CMK (cell line): Measurements from ENCODE around the gene PLEKHH2.
"Not testable (repeated sequence)": the region's sequence is repeated elsewhere in the genome, so short reads cannot be mapped to it uniquely, and the experiment has no call there.

Source experiments
- DNase-seq: peaks from one replicate; pipeline ENCODE4 v3.0.0-alpha.2; 2010; ENCODE audit warnings: low read depth

Gene PLEKHH2

DNA sequence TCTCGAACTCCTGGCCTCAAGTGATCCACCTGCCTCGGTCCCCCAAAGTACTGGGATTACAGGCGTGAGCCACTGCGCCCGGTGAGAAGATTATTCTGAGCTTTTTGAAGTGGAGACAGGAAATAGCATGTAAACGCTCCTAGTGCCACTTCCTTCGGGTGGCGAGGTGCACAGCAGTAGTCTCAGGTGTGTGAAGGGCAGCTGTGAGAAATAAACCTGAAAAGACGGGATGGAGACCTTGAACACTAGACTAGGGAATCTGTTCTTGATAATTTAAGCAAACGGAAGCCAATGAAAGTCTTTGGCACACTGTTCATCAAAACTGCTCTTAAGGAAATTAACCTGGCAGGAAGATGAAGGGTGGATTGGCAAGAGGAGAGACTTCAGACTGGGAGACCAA, 439 bp upstream of the PLEKHH2 start:
- DNase-seq = no peak

DNA sequence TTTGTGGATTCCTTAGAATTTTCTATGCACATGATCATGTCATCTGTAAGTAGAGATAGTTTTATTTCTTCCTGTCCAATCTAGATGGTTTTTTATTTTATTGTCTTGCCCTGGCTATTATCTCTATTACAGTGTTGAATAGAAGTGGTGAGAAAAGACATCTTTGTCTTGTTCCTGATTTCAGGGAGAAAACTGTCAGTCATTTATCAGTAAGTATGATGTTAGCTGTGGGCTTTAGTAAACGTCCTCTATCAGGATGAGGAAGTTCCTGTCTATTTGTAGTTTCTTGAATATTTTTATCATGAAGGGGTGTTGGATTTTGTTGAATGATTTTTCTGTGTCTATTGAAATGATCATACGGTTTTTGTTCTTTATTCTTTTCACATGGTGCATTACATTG, 5.3 kb downstream of the PLEKHH2 start:
- DNase-seq = no peak

DNA sequence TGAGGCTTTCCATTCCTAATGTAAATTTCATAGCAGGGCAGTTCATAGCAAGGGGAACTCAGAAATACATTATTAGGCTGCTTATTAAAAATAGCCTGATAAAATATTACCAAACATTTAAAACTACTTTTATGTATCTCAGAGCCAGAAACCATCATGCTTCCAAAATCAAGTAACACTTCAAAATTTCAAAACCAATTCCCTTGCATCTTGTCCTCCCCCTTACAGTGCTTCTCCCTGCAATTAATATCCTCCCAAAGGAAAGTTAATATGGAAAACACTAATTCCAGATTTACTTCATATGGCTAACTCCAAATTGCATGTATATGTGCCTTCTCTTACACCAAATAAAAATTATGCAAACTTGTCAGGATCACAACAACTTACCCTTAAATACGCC, 6.6 kb downstream of the PLEKHH2 start:
- DNase-seq = no peak

DNA sequence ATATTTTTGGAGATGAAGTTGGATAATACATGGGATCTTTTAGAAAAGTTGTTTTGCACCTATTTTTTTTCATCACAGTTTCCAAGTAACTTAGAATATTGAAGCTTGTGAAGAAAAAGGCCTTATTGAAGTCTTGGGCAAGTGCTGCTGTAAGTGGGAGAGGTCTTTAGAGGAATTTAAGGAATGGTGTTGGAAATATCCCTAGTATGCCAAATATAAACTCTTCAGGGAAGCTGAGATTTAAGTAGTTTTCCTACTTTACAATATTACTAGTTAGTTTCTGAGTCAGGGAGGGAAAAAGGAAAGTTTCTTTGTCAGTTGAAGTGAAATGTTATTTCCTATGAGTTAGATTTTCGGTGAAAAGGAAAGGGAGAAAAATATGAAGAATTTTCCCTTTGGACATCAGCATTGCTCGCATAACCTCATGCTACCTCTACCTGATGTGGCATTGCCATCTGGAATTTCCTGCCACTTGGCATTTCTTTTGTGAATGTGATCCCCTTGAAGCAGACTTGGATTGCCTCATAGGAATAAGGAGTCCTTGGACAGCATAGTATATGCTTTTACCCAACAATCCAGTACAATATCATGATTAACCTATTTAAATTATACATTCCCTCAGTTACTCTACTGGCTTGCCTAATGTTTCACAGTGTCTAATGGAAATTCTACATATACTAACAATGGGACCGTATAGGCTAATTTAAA, 12.1 kb downstream of the PLEKHH2 start:
- no peak for DNase-seq

DNA sequence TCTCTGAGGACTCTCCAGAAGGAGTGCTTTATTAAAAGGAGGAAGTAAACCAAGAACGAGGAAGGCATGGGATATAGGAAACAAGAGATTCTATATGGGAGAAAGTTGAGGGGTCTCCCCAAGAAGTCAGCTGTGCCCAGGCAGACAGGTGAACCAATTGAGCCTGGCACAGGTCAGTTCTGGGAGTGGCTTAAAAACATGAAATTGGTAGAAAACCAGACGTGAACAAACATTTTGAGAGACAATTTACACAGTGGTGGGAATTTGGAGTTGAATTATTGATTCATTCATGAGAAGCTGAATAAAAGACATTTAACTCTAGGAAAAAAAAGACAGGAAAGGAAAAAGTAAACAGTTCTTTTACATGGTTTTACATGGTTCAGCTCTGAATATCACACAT, 16.4 kb downstream of the PLEKHH2 start:
- DNase-seq = no peak

DNA sequence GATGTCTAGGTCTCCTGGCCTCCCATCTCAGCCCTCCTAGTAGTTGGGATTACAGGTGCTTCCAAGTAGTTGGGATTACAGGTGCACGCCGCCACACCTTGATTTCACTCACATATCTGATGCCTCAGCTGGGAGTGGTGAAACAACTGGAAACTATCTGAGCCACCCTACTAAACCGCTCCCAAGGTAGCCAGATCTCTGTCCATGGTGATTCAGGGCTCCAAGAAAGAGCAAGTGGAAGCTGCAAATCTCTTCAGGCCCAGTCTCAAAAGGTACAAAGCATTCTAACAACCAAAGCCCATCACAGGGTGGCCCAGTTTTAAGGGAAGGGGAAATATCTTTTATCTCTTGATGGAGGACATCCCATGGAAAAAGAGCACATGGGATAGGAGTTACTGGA, 20.2 kb downstream of the PLEKHH2 start:
- DNase-seq = no peak

DNA sequence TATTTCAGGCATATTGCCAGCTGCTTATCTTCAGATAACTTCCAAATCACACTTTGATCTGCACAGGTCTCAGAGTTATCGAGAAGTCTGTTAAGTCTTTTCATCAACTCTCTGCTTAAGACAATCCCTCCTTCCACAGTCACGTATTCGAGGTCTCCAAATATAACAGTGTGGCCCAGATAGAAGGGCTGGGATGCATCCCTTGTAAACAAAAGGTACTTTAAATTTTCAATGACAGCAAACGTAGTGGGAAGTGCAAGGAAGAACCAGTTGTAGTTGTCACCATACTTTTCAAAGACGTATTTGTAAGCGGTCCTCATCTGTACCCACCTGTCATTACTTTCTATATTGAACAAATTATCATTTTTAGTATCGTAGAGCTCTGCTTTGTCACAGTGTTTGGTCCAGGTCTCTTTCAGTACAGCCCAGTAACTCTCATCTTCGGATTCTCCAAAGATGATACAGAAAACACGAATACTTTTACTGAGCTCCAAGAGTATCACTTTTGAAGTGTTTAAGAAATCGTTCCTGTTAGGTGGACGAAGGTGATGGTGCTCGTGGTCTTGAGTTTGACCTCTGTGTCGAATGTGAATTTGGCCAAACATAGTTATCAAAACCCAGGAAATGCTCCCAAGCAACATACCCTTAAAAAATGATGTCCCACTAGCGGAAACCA, 38.7 kb downstream of the PLEKHH2 start:
- no peak for DNase-seq

DNA sequence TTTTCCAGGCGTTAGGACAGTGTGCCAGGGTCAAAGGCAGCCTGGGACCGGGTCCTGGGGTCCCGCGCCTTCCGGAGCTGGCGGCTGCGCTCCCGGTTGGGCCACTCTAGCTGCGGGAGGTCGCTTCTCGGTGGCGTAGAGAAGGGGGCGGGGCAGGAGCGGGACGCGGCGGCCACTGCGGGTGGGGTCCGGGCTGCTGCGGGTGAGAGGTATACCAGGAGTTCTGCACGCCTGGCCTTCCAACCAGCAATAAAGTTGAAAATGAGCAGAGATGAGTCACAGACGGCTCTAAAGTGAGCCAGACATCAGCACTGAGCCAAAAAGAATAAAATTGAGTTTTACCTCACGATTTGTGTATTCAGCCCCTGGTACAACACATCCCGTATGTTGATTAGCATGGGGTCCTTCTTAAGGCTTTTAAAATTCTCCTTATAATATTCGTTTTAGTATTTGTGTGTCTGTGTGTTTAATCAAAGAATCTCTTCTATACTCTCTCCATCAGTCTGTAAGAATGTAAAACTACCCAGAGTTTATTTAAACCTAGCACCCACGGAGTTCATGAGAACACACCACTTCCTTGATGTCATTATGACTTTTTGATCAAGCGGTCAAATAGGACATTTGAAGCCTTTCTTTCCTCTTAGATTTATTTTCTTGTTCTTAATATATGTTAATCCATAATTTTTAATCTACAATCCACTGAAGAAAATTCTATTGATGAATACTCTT, 39.4 kb downstream of the PLEKHH2 start, which contains the start of gene C1GALT1C1L:
C1GALT1C1L (minus strand) TSS at position 108 of the 729 bp plus-strand sequence; CDS start at position 1, 107 bp downstream.
- no peak for DNase-seq

DNA sequence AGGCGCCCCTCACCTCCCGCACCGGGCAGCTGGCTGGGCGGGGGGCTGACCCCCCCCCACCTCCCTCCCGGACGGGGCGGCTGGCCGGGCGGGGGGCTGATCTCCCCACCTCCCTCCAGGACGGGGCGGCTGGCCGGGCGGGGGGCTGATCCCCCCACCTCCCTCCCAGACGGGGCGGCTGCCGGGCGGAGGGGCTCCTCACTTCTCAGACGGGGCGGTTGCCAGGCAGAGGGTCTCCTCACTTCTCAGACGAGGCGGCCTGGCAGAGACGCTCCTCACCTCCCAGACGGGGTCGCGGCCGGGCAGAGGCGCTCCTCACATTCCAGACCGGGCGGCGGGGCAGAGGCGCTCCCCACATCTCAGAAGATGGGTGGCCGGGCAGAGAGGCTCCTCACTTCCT, 40.7 kb downstream of the PLEKHH2 start:
- not testable (repeated sequence) for DNase-seq

DNA sequence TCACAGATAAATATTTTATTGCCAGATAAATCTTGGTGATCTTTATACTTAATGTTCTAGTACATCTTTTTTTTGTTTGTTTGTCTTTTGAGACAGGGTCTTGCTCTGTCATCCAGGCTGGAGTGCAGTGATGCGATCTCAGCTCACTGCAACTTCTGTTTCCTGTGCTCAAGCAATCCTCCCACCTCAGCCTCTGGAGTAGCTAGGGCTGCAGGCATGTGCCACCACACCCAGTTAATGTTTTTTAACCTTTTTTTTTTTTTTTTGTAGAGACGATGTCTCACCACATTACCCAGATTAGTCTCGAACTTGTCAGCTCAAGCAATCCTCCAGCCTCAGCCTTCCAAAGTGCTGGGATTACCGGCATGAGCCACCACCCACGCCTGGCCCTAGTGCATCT, 48.3 kb downstream of the PLEKHH2 start:
- no peak for DNase-seq

DNA sequence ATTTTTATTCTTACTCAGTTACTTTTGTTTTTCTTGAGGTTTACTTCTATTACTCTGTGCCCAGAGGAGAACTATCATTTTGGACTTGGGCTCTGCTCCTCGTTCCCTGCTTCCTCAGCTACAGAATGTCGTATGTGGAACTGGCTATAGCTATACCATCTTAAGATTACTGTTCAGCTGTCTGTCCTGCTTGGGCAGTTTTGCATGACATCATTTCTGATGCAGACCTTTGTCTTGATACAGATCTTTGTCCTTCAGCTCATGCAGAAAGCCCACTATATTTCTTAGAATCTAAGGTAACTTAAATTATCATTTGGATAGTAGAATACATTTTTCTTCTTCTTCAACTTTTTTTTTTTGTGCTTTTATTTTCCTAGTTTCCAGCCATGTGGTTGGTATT, 52.9 kb downstream of the PLEKHH2 start:
- DNase-seq = no peak

DNA sequence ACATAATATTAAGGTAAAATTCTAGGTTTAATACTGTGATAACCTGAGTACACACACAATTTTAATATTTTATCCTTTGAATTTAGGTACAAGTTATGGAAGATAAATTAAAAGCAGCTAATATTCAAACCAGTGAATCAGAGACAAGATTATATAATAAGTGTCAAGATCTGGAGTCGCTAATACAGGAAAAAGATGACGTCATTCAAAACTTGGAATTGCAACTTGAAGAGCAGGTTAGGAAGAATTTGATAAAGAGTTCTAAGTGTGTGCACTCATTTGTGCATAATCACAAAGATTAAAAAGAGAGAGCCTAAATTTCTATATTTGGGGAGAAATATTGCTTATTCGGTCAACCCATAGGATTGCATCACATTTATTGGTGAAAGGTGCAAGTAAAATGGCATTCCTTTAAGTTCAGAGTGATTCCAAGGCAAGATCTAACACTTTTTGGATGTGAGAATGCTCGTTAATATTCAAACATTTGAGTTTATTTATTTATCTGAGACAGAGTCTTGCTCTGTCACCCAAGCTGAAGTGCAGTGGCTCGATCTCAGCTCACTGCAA, 55.5 kb downstream of the PLEKHH2 start:
- DNase-seq = no peak

DNA sequence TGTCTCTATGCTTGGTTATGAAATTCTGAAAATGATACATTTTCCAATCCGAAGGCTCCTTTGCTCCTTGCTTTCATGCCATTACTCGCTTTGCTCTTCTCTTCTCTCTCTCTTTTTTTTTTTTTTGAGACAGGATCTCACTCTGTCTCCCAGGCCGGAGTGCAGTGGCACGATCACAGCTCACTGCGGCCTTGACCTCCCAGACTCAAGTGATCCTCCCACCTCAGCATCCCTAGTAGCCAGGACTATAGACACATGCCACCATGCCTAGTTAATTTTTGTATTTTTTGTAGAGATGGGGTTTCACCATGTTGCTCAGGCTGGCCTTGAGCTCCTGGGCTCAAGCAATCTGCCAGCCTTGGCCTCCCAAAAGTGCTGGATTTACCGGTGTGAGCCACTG, 61.1 kb downstream of the PLEKHH2 start:
- DNase-seq = not testable (repeated sequence)

DNA sequence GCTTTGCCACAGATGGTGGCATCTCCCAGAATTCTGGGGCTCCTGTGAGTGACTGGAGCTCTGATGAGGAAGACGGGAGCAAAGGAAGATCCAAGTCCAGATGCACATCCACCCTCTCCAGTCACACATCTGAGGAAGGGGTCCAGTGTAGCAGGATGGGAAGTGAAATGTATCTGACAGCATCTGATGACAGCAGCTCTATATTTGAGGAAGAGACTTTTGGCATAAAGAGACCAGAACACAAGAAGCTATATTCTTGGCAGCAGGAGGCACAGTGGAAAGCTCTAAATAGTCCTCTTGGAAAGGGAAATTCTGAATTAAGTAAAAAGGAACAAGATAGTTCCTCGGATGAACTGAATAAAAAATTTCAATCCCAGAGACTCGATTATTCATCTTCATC, 62.7 kb downstream of the PLEKHH2 start:
- DNase-seq = no peak

DNA sequence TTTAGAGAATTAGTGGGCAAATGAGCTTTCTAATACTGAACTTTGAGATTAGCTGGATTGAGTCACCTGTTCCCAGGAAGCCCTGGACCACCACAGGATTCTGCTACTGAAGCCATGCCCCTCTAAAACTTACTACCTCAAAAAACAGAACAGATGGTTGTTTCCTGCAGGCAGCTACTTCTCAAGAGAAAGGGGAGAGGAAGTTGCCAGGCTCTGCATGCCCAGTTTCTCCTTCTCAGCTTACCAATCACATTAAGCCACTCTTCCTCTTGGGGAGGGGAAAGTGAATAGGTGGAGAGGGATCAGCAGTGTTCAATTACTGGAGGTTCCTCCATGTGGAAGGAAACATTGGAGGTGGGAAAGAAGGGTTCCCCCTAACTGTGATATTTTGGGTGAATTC, 64.1 kb downstream of the PLEKHH2 start:
- no peak for DNase-seq

DNA sequence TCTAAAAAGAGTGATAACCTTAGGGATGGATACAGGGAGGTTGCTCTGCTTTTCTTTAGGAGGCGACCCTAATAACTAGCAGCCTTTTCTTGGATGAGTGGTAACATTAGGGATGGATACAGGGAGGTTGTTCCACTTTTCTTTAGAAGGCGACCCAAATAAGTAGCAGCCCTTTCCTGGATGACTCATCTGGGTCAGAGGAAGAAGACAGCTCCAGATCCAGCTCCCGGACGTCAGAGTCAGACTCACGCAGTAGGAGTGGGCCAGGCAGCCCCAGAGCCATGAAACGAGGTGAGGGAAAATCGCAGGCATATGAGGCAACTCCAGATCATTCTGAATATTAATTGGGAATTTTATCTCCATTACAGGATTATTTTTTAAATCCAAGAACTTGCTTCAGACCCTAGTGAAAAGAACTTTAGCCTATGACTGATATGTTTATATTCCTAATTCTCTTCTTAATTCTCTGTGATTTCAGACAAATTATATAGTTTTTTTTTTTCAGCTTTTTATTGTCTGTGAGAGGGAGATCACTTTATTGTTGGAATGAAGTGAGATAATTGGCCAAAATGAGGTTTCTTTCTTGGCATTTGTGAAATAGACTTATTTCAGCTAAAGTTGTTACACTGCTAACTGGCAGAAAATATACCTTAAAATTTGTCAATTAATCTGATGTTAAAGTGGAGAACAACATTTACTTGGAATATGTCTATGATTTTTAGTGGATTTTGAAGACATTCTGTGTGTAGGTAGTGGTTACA, 70.4 kb downstream of the PLEKHH2 start:
- DNase-seq = no peak

DNA sequence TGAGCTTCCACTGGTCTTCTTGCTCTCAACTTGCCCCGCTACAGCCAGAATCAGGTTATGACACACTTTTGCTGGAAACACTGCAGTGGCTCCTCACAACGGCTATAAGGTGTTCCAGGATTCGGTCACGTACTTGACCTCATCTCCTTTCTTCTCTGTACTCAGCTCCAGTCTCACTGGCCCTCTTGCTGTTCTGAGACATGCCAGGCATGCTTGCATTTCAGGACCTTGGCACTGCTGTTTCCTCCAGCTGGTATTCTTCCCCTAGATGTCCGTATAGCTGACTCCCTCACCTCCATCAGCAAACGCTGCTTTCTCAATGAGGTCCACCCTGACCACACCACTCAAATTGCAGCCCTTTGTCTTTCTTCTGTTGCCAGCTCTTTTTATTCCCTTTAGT, 71.1 kb downstream of the PLEKHH2 start:
- DNase-seq = no peak

DNA sequence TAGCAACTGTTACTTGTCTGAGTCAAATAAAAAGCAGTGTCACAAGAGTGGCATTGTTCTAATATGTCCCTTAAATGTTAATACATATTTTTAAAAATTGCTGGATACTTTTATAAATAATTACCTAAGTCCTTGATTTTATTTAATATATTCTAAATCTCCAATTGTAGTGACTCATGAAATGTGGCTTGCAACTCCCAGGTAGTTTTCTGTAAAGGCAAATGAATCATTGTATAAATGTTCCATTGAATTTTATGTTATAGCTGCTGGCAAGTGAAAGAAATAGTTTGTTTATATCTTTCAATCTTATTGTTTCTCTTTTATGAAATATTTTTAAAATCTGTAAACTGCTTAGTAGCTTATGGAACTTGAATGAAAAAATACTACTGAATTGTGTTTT, 71.8 kb downstream of the PLEKHH2 start:
- no peak for DNase-seq

DNA sequence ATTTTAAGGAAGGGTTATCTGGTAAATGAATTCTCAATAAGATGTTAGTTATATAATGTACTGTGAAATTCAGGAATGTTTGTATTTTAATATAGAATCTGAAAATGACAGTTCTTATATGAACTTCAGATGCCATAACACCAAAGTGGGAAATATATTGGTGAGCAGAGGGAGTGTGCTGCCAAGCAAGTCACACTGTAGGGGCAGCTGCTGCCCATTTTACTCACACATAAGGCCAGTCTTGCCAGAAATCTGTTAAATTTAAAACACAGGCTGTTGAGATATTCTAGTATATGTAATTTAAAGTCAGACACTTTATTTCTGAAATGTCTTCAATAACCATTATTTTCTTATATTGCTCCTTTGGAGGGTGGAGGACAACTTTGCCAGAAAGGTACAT, 73.8 kb downstream of the PLEKHH2 start:
- no peak for DNase-seq

DNA sequence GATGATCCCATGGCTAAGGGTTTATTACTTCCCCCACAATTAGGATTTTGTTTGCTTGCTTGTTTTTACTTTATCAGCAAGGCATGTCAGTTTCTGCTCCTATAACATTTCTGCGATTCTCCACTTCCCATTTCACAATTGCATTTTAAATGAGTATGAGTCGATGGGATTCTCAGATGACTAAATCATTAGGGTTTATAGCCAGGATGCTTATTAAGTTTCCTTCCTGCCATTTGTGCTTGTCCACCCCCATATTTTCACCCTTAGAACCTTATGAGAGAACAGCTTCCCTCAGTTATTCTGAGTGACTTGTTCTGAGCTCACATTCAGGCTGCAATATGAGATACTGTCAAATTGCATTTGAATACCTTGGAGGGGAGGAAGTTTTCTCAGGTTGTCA, 77.1 kb downstream of the PLEKHH2 start:
- DNase-seq = no peak

DNA sequence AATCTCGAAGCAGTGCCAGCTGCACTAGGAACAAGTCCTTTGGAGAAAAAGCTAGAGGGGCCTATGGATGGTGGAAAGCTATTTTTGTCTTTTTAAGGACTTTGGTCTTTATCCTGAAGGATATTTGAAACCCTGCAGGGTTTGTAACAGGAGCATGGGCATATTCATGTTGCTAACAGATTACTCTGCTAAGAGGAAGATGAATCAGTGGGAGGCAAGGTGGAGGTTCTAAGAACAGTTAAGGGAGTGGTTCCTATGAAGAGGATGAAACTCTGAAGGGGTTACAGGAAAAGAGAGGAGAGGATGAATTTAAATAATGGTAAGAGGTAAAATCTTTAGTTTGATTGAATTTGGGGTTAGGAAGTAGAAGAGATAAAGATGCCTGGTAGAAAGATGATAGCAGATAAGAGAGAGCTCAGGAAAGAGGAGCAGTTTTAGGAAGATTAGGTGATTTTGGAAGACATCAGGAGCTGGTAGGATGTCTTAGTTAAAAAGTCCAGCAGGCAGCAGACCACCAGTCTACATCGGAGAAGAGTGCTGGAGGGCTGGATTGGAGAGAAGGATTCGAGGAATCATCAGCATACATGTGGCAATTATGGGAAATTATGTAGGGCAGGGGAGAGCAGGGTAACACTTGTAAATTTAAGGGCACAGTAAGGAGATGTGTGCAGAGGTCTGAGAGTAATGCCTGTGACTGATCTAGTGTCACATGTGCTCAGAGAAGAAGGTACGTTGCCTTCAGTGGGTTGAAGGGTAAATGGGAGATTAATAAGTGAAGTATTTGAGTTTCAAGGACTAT, 78.4 kb downstream of the PLEKHH2 start:
- DNase-seq = no peak
